DOHH2 (cell line): ENCODE results near the gene CABLES1.

Source experiments
- EZH2phosphoT487 ChIP-seq: fragments of 200-600 bp; sonication (generic); IDR thresholded peaks from 2 replicates; pipeline ENCODE4 v1.6.1; 2017; ENCODE audit warnings: borderline replicate concordance, mild to moderate bottlenecking, antibody characterized with exemption, low read length, moderate library complexity, mixed read lengths
- TF ChIP-seq, protein P1 (sequence below): fragments of 200-600 bp; sonication (generic); IDR thresholded peaks from one replicate; pipeline ENCODE4 v1.5.1; 2014; ENCODE audit warnings: antibody characterized with exemption, mild to moderate bottlenecking, low read depth, low read length; ENCODE audit not compliant: poor library complexity, severe bottlenecking

GRCh38 chr18:23212161-23212560, 76.9 kb downstream of the CABLES1 start:
- TF ChIP-seq, protein P1, sequence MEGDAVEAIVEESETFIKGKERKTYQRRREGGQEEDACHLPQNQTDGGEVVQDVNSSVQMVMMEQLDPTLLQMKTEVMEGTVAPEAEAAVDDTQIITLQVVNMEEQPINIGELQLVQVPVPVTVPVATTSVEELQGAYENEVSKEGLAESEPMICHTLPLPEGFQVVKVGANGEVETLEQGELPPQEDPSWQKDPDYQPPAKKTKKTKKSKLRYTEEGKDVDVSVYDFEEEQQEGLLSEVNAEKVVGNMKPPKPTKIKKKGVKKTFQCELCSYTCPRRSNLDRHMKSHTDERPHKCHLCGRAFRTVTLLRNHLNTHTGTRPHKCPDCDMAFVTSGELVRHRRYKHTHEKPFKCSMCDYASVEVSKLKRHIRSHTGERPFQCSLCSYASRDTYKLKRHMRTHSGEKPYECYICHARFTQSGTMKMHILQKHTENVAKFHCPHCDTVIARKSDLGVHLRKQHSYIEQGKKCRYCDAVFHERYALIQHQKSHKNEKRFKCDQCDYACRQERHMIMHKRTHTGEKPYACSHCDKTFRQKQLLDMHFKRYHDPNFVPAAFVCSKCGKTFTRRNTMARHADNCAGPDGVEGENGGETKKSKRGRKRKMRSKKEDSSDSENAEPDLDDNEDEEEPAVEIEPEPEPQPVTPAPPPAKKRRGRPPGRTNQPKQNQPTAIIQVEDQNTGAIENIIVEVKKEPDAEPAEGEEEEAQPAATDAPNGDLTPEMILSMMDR: no peak
- no peak for TF ChIP-seq EZH2phosphoT487
